GM18511 (cell line): ENCODE results near the gene SSTR3.
A peak's percentile ranks its signal among the peaks of the same experiment; 100 is the strongest.
"Not testable (repeated sequence)": the region's sequence is repeated elsewhere in the genome, so short reads cannot be mapped to it uniquely, and the experiment has no call there.

ENCODE experiments used
- ATAC-seq: cut with Tn5 transposase; IDR thresholded peaks from one replicate; pipeline ENCODE4 v1.9.1; 2021; ENCODE audit warnings: mild to moderate bottlenecking, moderate library complexity; ENCODE audit not compliant: unreplicated experiment

SSTR3 gene

DNA sequence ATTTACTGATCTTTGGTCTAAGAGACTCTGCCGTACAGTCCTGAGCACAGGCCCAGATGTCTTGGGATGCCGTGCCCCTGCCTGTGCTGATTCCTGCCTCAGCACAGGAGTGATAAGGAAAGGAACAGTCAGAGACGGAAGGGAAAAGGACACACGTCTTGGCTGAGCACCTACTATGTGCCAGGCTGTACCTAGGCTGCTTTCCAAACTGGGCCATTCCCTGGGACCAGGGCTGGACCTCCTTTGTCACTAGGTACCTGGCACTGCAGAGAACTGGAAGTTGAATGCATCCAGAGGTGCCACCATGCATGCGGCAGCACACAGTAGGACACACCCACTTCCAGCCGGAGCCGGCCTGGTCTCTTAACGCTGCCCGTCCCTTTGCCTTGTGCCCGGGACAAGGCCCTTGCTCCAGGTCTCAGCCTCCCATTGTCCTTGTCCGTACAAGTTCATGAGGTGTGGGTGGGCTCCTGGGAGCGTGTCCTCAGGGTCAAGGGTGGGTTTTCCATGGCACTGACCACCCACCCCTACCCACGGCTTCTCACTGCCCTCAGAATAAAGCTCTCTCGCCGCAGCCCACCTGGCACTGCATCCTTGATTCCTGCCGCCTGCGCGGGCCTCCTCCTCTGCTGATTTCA lies 1.1 kb upstream of the SSTR3 start:
- no peak for ATAC-seq

- no peak for ATAC-seq
These were observed 457 bp downstream of the SSTR3 start for GRCh38 chr22:37211866-37212173.

- ATAC-seq = no peak
These were observed 1.0 kb downstream of the SSTR3 start for GRCh38 chr22:37211075-37211865.

GRCh38 chr22:37210041-37210803 lies 2.1 kb downstream of the SSTR3 start:
- ATAC-seq = no peak

DNA sequence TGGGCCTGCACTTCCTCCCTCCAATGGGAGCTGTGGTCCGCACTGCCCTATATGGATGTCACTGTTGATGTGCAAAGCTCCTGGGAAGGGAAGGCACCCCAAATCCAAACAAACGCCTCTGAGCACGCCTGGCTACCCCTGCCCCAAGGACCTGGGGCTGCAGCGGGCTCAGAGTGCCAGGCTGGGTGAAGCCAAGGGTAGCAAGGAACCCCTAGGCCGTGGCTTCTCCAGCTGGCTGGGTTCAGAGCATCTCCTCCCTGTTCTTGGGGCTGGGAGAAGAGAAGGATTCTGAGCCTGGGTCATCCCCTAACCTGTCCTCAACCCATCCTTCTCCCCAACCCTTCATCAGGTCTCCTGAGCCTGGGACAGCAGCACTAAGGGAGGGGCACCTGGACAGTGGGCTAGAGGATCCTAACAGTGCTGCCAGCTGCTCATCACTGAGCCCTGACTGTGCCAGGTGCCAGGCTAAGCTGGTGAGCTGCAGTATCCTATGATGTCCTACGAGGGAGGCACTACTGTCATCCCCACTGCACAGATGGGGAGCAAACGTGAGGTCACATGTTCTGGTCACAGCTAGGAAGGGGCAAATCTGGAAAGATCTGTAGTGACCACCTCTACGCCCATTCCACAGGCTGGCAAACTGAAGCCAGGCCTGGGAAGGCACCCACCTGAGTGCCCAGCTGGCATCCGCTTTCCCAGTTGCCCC lies 3.0 kb downstream of the SSTR3 start:
- no peak for ATAC-seq

GRCh38 chr22:37208401-37209139 lies 3.7 kb downstream of the SSTR3 start:
- no peak for ATAC-seq

DNA sequence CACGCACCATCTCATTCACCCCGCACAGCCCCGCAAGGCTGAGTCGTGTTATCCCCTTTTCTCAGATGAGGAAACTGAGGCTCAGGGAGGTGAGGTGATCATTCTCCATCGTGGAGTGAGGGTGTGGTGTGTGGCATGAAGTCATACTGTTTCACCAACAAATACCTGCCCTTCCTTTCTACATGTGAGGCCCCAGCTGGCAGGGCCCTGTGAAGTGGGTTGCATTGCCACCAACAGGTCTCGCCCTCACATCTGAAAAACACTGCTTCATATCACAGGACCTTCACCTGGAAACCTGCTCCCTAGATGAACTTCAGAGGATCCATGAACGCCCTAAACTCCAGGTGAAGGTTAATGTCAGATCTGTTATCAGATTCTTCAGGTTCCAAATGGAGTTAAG lies 4.3 kb downstream of the SSTR3 start:
- ATAC-seq = no peak

- ATAC-seq = no peak
These were observed 5.1 kb downstream of the SSTR3 start for GRCh38 chr22:37206841-37207821.

- no peak for ATAC-seq
These were observed 6.0 kb downstream of the SSTR3 start for GRCh38 chr22:37206118-37206840.

DNA sequence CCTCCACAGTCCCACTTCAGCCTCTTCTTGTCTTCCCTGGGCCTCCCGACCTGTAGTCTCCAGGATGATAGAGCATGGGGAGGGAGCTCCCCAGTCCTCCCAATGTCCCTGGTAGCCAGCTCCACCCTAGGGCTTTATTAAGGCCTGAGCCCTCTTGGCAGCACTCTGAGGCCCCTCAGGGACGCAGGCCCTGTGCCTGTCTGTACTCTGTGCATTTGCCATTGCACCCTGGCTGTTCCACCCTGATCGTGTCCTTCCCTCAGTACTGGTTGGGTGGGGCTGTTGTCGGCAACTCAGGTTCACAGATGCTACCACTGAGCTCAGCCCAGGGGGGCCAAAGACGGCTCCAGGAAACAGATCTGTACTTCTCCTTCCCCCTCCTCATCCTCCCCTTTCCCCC lies 7.2 kb downstream of the SSTR3 start:
- ATAC-seq = no peak

GRCh38 chr22:37204045-37204655 lies 8.1 kb downstream of the SSTR3 start:
- no peak for ATAC-seq

DNA sequence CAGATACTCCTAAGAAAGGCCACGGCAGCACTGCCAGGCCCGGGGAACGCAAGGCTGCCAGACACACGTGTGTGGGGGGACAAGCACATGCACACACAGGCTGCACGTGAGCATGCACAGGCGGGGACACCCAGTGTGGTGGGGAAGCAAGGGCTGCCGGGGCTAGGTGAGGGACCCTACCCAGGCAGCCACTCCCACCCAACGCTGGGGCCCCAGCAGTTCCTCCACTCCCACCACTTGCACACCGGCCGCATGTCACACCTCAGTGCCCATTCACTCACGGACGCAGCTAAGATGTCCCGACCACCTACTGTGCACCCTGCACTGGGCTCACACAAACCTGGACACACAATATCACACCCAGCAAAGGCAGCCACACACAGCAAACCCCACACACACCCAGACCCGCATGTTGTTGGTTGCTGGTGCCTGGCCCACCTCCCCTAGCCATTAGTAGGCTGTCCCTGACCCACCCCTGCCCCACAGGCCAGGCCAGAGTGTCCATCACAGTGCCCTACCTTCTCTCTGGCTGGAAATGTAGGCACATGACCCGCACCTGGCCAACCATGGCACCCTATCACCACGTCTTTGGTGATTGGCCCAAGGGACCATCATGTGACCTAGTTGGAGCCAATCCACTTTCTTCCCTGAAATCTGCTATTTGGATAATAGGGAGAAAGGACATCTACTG lies 8.8 kb downstream of the SSTR3 start:
- ATAC-seq = no peak

DNA sequence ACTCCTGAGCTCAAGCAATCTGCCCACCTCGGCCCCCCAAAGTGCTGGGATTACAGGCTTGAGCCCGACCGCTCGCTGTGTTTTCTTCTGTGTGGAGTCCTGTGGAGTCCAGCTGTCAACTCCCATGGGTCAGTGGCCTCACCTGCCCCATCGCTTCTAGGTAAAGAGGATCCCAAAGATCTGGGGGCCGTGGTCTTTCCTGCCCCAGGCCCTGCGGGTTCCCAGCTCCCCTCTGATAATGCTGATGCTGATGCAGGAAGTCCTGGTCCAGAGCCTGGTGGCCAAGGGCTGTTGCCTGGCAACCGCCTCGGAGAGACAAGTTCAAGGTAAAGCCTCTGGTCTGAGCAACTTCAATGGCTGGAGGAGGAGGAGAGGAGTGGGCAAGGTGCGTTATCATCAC lies 9.6 kb downstream of the SSTR3 start:
- no peak for ATAC-seq

- ATAC-seq = no peak
These were observed 10.2 kb downstream of the SSTR3 start for GRCh38 chr22:37202001-37202555.

GRCh38 chr22:37201443-37201820 lies 10.8 kb downstream of the SSTR3 start:
- ATAC-seq = not testable (repeated sequence)

GRCh38 chr22:37199760-37200108 lies 12.5 kb downstream of the SSTR3 start:
- no peak for ATAC-seq

DNA sequence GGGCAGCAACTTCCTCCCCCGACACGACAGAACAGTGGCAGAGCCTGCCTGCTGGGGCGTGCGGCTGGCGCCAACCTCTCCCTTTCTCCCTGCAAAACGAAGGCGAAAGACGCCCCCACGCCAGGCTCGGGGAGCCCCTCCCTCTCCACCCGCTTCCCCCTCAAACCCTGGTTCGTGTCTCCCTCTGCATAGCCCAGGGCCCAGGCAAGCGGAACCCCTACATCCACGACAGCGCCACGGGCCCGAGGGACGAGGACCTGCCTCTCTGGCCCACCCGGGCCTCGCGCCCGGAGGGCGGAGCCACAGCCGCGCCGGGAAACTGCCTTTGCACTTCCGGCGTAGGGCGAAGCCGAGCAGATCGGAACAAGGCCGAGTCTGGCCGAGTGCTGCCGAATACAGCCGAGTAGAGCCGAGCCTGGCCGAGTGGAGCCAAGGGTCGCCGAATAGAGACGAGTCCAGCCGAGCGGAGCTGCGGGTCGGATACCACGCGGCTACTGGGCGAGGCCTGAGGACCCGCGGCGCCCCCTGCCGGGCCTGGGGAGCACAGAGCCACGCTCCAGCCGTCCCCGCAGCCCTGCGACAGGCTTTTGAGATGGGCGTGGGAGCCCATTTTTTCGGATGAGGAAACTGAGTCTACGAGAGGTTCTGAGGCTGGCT lies 13.0 kb downstream of the SSTR3 start:
- ATAC-seq = peak; percentile 94
